HepG2 (cell line): ENCODE data around the gene SFPQ. TPM values are rescaled to one million over a fixed set of nuclear protein-coding genes. Genes with fewer than 3 reads are reported as not detected.
A peak's percentile ranks its signal among the peaks of the same experiment; 100 is the strongest.

Experiments used
- ATAC-seq: fragments of 200-7000 bp; cut with Tn5 transposase; 3 replicates; pipeline ENCODE4 v1.9.1; 2020; ENCODE audit warnings: mild to moderate bottlenecking, moderate library complexity
- BruUV-seq: library from RNA; stranded (reverse); fragments of 400-500 nt; replicated peaks from 2 replicates; lab custom pipeline; 2021; lab: Mats Ljungman, UMichigan
- CTCF ChIA-PET: fragments of 300-600 bp; formaldehyde crosslinking; extraction: SDS; loops from one replicate; lab custom pipeline; 2021; ENCODE audit warnings: low total read pairs, inconsistent platforms, low intra/inter-chr PET ratio; lab: Yijun Ruan, JAX
- POLR2A ChIA-PET: fragments of 350-600 bp; sonication (Branson Sonifier 250); formaldehyde crosslinking; loops from one replicate; lab custom pipeline; 2020; ENCODE audit warnings: antibody characterized with exemption, inconsistent platforms; lab: Yijun Ruan, JAX
- DNase-seq: peaks from one replicate; pipeline ENCODE4 v3.0.0-alpha.2; 2015; ENCODE audit warnings: low spot score
- FAIRE-seq: peaks from 3 replicates; lab custom pipeline; 2011; peaks lifted over from hg19 to GRCh38; lab: Jason Lieb, UNC
- H2AFZ ChIP-seq: one replicate; pipeline ENCODE4 v1.6.1; 2011; ENCODE audit warnings: low read length, inconsistent platforms
- H3K27ac ChIP-seq: fragments of 300-600 bp; 3 replicates; pipeline ENCODE4 v1.8.0; 2011; ENCODE audit warnings: mixed run types, mild to moderate bottlenecking, mixed read lengths, low read length, inconsistent platforms; ENCODE audit not compliant: insufficient read depth; ENCODE audit errors: extremely low read length
- H3K27me3 ChIP-seq, 2 experiments: fragments of 200-600 bp in 1 of 2; 2 replicates in 1 of 2; 3 replicates in 1 of 2; pipeline versions ENCODE4 v1.6.0 to v1.8.0; 2011; ENCODE audit warnings: low read length in 2 of 2, mild to moderate bottlenecking in 2 of 2, moderate library complexity in 2 of 2, inconsistent platforms in 1 of 2; ENCODE audit not compliant: insufficient read depth in 2 of 2, control insufficient read depth in 1 of 2
- H3K36me3 ChIP-seq, 2 experiments: fragments of 200-600 bp in 1 of 2; replicated peaks in 1 of 2; 2 replicates in 1 of 2; 3 replicates in 1 of 2; pipeline versions ENCODE4 v1.5.1 to v1.8.0; 2011; ENCODE audit warnings: low read length in 2 of 2, inconsistent platforms in 1 of 2; ENCODE audit not compliant: insufficient read depth in 2 of 2, control insufficient read depth in 1 of 2
- H3K4me1 ChIP-seq: 2 replicates; pipeline ENCODE4 v1.5.1; 2012; ENCODE audit warnings: low read length, inconsistent platforms; ENCODE audit not compliant: insufficient read depth
- H3K4me2 ChIP-seq: 2 replicates; pipeline ENCODE4 v1.6.0; 2011; ENCODE audit warnings: low read depth, low read length, inconsistent platforms
- H3K4me3 ChIP-seq, 3 experiments: fragments of 200-600 bp in 1 of 3; sonication (generic), shearing (Covaris generic) in 1 of 3; replicated peaks in 1 of 3; 2 replicates each; pipeline ENCODE4 v1.5.1; 2011 to 2016; ENCODE audit warnings: low read length in 3 of 3, inconsistent platforms in 2 of 3, low read depth in 2 of 3, mild to moderate bottlenecking in 2 of 3, control low read depth in 1 of 3, mixed read lengths in 1 of 3; ENCODE audit not compliant: insufficient read depth in 1 of 3
- H3K79me2 ChIP-seq: one replicate; pipeline ENCODE4 v1.6.1; 2011; ENCODE audit warnings: low read length, inconsistent platforms; ENCODE audit not compliant: insufficient read depth
- H3K9ac ChIP-seq: 2 replicates; pipeline ENCODE4 v1.6.0; 2011; ENCODE audit warnings: mild to moderate bottlenecking, low read depth, low read length, inconsistent platforms; ENCODE audit not compliant: insufficient read depth
- H3K9me3 ChIP-seq: 2 replicates; pipeline ENCODE4 v1.5.1; 2012; ENCODE audit warnings: mild to moderate bottlenecking, low read length
- H4K20me1 ChIP-seq: 2 replicates; pipeline ENCODE4 v1.6.0; 2011; ENCODE audit warnings: inconsistent platforms, mild to moderate bottlenecking, low read length, moderate library complexity; ENCODE audit not compliant: insufficient read depth
- AGO2 ChIP-seq: fragments of 200-400 bp; formaldehyde crosslinking; optimal IDR thresholded peaks from 2 replicates; pipeline ENCODE3; 2017; ENCODE audit warnings: mild to moderate bottlenecking, low read depth, low read length, moderate library complexity
- IRX3 ChIP-seq: sonication (generic); formaldehyde crosslinking; IDR thresholded peaks from 2 replicates; pipeline ENCODE4 v1.8.1; 2023; ENCODE audit warnings: mild to moderate bottlenecking, low read depth, missing genetic modification reagents, borderline replicate concordance
- POLR2AphosphoS5 ChIP-seq: IDR thresholded peaks from 2 replicates; pipeline ENCODE4 v1.6.1; 2012; ENCODE audit warnings: low read depth, low read length
- PRPF4 ChIP-seq: fragments of 200-400 bp; formaldehyde crosslinking; IDR thresholded peaks from 2 replicates; pipeline ENCODE4 v1.6.1; 2016; ENCODE audit warnings: low read length, low read depth; ENCODE audit not compliant: poor library complexity, severe bottlenecking
- RBM22 ChIP-seq: fragments of 200-400 bp; formaldehyde crosslinking; optimal IDR thresholded peaks from 2 replicates; pipeline ENCODE3; 2017; ENCODE audit warnings: mild to moderate bottlenecking, low read length, moderate library complexity
- ZBTB38 ChIP-seq: sonication (generic); formaldehyde crosslinking; IDR thresholded peaks from 2 replicates; pipeline ENCODE4 v1.5.1; 2020; ENCODE audit warnings: mild to moderate bottlenecking, missing genetic modification reagents
- ZNF143 ChIP-seq: sonication (generic); formaldehyde crosslinking; IDR thresholded peaks from 2 replicates; pipeline ENCODE4 v1.4.0; 2020; ENCODE audit warnings: missing genetic modification reagents
- ZNF460 ChIP-seq: sonication (generic); formaldehyde crosslinking; IDR thresholded peaks from 2 replicates; pipeline ENCODE4 v1.5.1; 2020; ENCODE audit warnings: missing genetic modification reagents, mild to moderate bottlenecking, borderline replicate concordance
- ZNF709 ChIP-seq: sonication (generic); formaldehyde crosslinking; IDR thresholded peaks from 2 replicates; pipeline ENCODE4 v1.5.0; 2020; ENCODE audit warnings: mild to moderate bottlenecking, missing genetic modification reagents
- WGBS: methylation state at CpG from one replicate; pipeline ENCODE4 v1.1.6; 2017; ENCODE audit warnings: low lambda C conversion rate; 5-methylcytosine and 5-hydroxymethylcytosine counted together
- in situ Hi-C: cut with HindIII; loops from 2 replicates; pipeline ENCODE4 v1.10.0; 2017; ENCODE audit warnings: low pct_unique_long_range_greater_than_20kb; ENCODE audit not compliant: extremely low pct_ligation_motif_present
- intact Hi-C: fragments of 100-400 bp; cut with micrococcal nuclease; formaldehyde crosslinking; loops from one replicate; pipeline ENCODE4 v1.10.0; 2022; ENCODE audit not compliant: unreplicated experiment
- polyA plus RNA-seq, 8 experiments: library from polyadenylated mRNA; depleted of rRNA in 3 of 8; stranded (reverse) in 7 of 8; unstranded in 1 of 8; fragments of >200 nt; fragmentation: Illumina TruSeq in 4 of 8; extraction: Trizol in 4 of 8; gene quantifications; 2 replicates each; pipeline versions ENCODE4 v1.2.1 to v1.2.3, GENCODE V29; 2011 to 2016; ENCODE audit warnings: low read depth in 4 of 8, missing spikeins in 1 of 8, mixed read lengths in 1 of 8; ENCODE audit not compliant: insufficient read depth in 1 of 8
- total RNA-seq, 5 experiments: library from RNA; depleted of rRNA; stranded (reverse); fragments of >200 nt; fragmentation: Illumina TruSeq; extraction: Trizol; gene quantifications; 2 replicates each; pipeline ENCODE4 v1.2.3, GENCODE V29; 2016; ENCODE audit warnings: low read depth in 1 of 5

The SFPQ gene
- total and polyA plus RNA-seq, 2 of the 13 experiments (the other 11 are each of a cell fraction or from before 2014, with no cell fraction given), result 101 to 292 TPM

GRCh38 chr1:35184495-35185199 lies 8.3 kb downstream of the SFPQ start:
- no peak for TF ChIP-seq ZNF709
- TF ChIP-seq AGO2, result peak; percentile 6
- no peak for TF ChIP-seq ZNF460 (CRISPR knock-in tag)
- peak; percentile 82 for TF ChIP-seq PRPF4
- TF ChIP-seq ZBTB38 (CRISPR knock-in tag), result 0 out of 2 replicates have a peak, but pooled peaks have one; percentile 39
- peak; percentile 41 for TF ChIP-seq RBM22
- TF ChIP-seq POLR2AphosphoS5, result 0 out of 2 replicates have a peak, but pooled peaks have one; percentile 26
- TF ChIP-seq IRX3 (CRISPR knock-in tag), result no peak
- no peak for TF ChIP-seq ZNF143
- POLR2A ChIA-PET, result interaction anchor here (0.7 kb wide), 1 partner anchor 8 kb away, joined by 3 read pairs; the partner anchor contains the start of gene SFPQ
- no TSS peak for BruUV-seq
- peaks cover 94% of the 10 kb centered on the region for H3K79me2 ChIP-seq
- no peak overlapping the region for H3K9ac ChIP-seq
- FAIRE-seq (no peak), DNase-seq (no peak), ATAC-seq (no peak)
- H3K27ac ChIP-seq, result no peak overlapping the region
- WGBS, result 95% methylated on average over 12 of the region's 12 CpGs
- intact Hi-C loops (no loop called here), in situ Hi-C loops (no loop called here)
- no peak overlapping the region for H3K4me2 ChIP-seq
- H3K4me1 ChIP-seq, result peaks cover 100% of the 10 kb centered on the region
- peaks cover 37 to 82% of the 10 kb centered on the region in 2 experiments for H3K36me3 ChIP-seq
- no peak overlapping the region for H3K4me3 ChIP-seq
- no peaks in the 10 kb centered on the region for H3K9me3 ChIP-seq
- H3K27me3 ChIP-seq, result no peaks in the 10 kb centered on the region
- no peak overlapping the region for H2AFZ ChIP-seq
- CTCF ChIA-PET, result no interaction called here
- peaks cover 98% of the 10 kb centered on the region for H4K20me1 ChIP-seq
